CD4-positive, alpha-beta T cell treated with Interleukin-10 for 1 hour (primary cell): ENCODE data around the gene PSORS1C1.
"Not testable (repeated sequence)": the region's sequence is repeated elsewhere in the genome, so short reads cannot be mapped to it uniquely, and the experiment has no call there.

Source experiments
- DNase-seq: peaks from one replicate; pipeline ENCODE4 v3.0.0-alpha.2; 2020

Gene PSORS1C1

GRCh38 chr6:31180500-31180899, 65.9 kb downstream of the PSORS1C1 start:
- DNase-seq, result peak; percentile 81

GRCh38 chr6:31183287-31183686, 68.7 kb downstream of the PSORS1C1 start:
- DNase-seq, result not testable (repeated sequence)

- not testable (repeated sequence) for DNase-seq
Observed at GRCh38 chr6:31183859-31184258, 69.3 kb downstream of the PSORS1C1 start.

- not testable (repeated sequence) for DNase-seq
Observed at GRCh38 chr6:31185695-31186051, 71.1 kb downstream of the PSORS1C1 start.

GRCh38 chr6:31186052-31186734, 71.6 kb downstream of the PSORS1C1 start:
- DNase-seq, result no peak

- no peak for DNase-seq
Observed at GRCh38 chr6:31187780-31188194, 73.2 kb downstream of the PSORS1C1 start.

GRCh38 chr6:31189223-31189622, 74.6 kb downstream of the PSORS1C1 start:
- DNase-seq, result not testable (repeated sequence)
